H9 (cell line): ENCODE results near the gene TSPO. TPM values are rescaled to one million over a fixed set of nuclear protein-coding genes. Genes with fewer than 3 reads are reported as not detected.

Experiments used
- DNase-seq: peaks from one replicate; pipeline ENCODE4 v3.0.0-alpha.2; 2017
- H2AFZ ChIP-seq: one replicate; pipeline ENCODE4 v1.6.1; 2013; ENCODE audit warnings: mild to moderate bottlenecking, low read length, control low read depth, moderate library complexity
- H2AK5ac ChIP-seq: 2 replicates; pipeline ENCODE4 v1.6.1; 2013; ENCODE audit warnings: low read length, control low read depth, mixed read lengths; ENCODE audit not compliant: insufficient read length
- H2BK120ac ChIP-seq: one replicate; pipeline ENCODE4 v1.6.1; 2013; ENCODE audit warnings: low read depth, mild to moderate bottlenecking, low read length, control low read depth, inconsistent platforms; ENCODE audit not compliant: poor library complexity, severe bottlenecking
- H2BK12ac ChIP-seq: 2 replicates; pipeline ENCODE4 v1.6.1; 2013; ENCODE audit warnings: low read length, control low read depth, mixed read lengths, low read depth; ENCODE audit not compliant: insufficient read length
- H2BK15ac ChIP-seq: 2 replicates; pipeline ENCODE4 v1.6.1; 2013; ENCODE audit warnings: low read depth, low read length, control low read depth
- H2BK20ac ChIP-seq: one replicate; pipeline ENCODE4 v1.6.1; 2013; ENCODE audit warnings: low read depth, mild to moderate bottlenecking, low read length, control low read depth, inconsistent platforms; ENCODE audit not compliant: poor library complexity, severe bottlenecking
- H2BK5ac ChIP-seq: 2 replicates; pipeline ENCODE4 v1.6.1; 2013; ENCODE audit warnings: low read length, control low read depth, mixed read lengths; ENCODE audit not compliant: insufficient read length
- H3K14ac ChIP-seq: 2 replicates; pipeline ENCODE4 v1.6.1; 2013; ENCODE audit warnings: low read length, control low read depth; ENCODE audit not compliant: insufficient read depth
- H3K18ac ChIP-seq: 2 replicates; pipeline ENCODE4 v1.6.1; 2013; ENCODE audit warnings: low read depth, mild to moderate bottlenecking, mixed read lengths, low read length, control low read depth; ENCODE audit not compliant: insufficient read length
- H3K23ac ChIP-seq: 2 replicates; pipeline ENCODE4 v1.6.1; 2013; ENCODE audit warnings: low read length, control low read depth, mixed read lengths, low read depth; ENCODE audit not compliant: insufficient read length
- H3K23me2 ChIP-seq: 2 replicates; pipeline ENCODE4 v1.6.1; 2013; ENCODE audit warnings: low read depth, mild to moderate bottlenecking, mixed read lengths, low read length, control low read depth; ENCODE audit not compliant: insufficient read length, poor library complexity, severe bottlenecking
- H3K27ac ChIP-seq: 2 replicates; pipeline ENCODE4 v1.5.1; 2013; ENCODE audit warnings: low read length, control low read depth, mixed read lengths, low read depth; ENCODE audit not compliant: insufficient read length
- H3K27me3 ChIP-seq: 2 replicates; pipeline ENCODE4 v1.6.1; 2013; ENCODE audit warnings: low read length, control low read depth, inconsistent platforms; ENCODE audit not compliant: insufficient read depth
- H3K4ac ChIP-seq: 2 replicates; pipeline ENCODE4 v1.6.1; 2013; ENCODE audit warnings: low read depth, mild to moderate bottlenecking, control low read depth, inconsistent platforms, low read length, moderate library complexity
- H3K4me1 ChIP-seq: 2 replicates; pipeline ENCODE4 v1.6.1; 2013; ENCODE audit warnings: low read length, control low read depth, inconsistent platforms; ENCODE audit not compliant: insufficient read depth
- H3K4me2 ChIP-seq: 2 replicates; pipeline ENCODE4 v1.6.1; 2013; ENCODE audit warnings: low read length, control low read depth, mixed read lengths; ENCODE audit not compliant: insufficient read length, insufficient read depth
- H3K56ac ChIP-seq: 2 replicates; pipeline ENCODE4 v1.6.1; 2013; ENCODE audit warnings: low read depth, mild to moderate bottlenecking, mixed read lengths, low read length, control low read depth; ENCODE audit not compliant: insufficient read length
- H3K79me1 ChIP-seq: 2 replicates; pipeline ENCODE4 v1.6.1; 2013; ENCODE audit warnings: low read depth, mild to moderate bottlenecking, moderate library complexity, low read length, control low read depth, inconsistent platforms; ENCODE audit not compliant: insufficient read depth, poor library complexity, severe bottlenecking
- H3K79me2 ChIP-seq: 2 replicates; pipeline ENCODE4 v1.6.1; 2013; ENCODE audit warnings: low read length, control low read depth, inconsistent platforms; ENCODE audit not compliant: insufficient read depth
- H3K9ac ChIP-seq: 2 replicates; pipeline ENCODE4 v1.6.1; 2013; ENCODE audit warnings: low read length, control low read depth, mixed read lengths; ENCODE audit not compliant: insufficient read length; ENCODE audit errors: extremely low read depth
- H3K9me3 ChIP-seq: one replicate; pipeline ENCODE4 v1.6.1; 2013; ENCODE audit warnings: low read depth, low read length, inconsistent platforms; ENCODE audit not compliant: control insufficient read depth
- H3T11ph ChIP-seq: one replicate; pipeline ENCODE4 v1.6.1; 2013; ENCODE audit warnings: mild to moderate bottlenecking, low read length, control low read depth, inconsistent platforms
- H4K20me1 ChIP-seq: one replicate; pipeline ENCODE4 v1.6.1; 2013; ENCODE audit not compliant: control insufficient read depth, insufficient read length, insufficient read depth
- H4K5ac ChIP-seq: 2 replicates; pipeline ENCODE4 v1.6.1; 2013; ENCODE audit warnings: low read depth, mild to moderate bottlenecking, mixed read lengths, low read length, control low read depth; ENCODE audit not compliant: insufficient read length
- H4K8ac ChIP-seq: replicated peaks from 2 replicates; pipeline ENCODE4 v1.6.1; 2013; ENCODE audit warnings: low read length, control low read depth, mixed read lengths, low read depth; ENCODE audit not compliant: insufficient read length
- H4K91ac ChIP-seq: 2 replicates; pipeline ENCODE4 v1.6.1; 2013; ENCODE audit warnings: low read depth, mild to moderate bottlenecking, moderate library complexity, mixed read lengths, low read length, control low read depth; ENCODE audit not compliant: insufficient read length
- H3K27ac Mint-ChIP-seq, 3 experiments: 2 replicates in 2 of 3; 3 replicates in 1 of 3; pipeline ENCODE4 v1.8.0; 2020 to 2021; ENCODE audit warnings: mixed read lengths in 3 of 3, mild to moderate bottlenecking in 1 of 3, moderate library complexity in 1 of 3
- H3K27me3 Mint-ChIP-seq: 2 replicates; pipeline ENCODE4 v1.8.0; 2021; ENCODE audit warnings: low read depth, mild to moderate bottlenecking, moderate library complexity, mixed read lengths
- H3K36me3 Mint-ChIP-seq, 3 experiments: 2 replicates in 2 of 3; 3 replicates in 1 of 3; pipeline ENCODE4 v1.8.0; 2020 to 2021; ENCODE audit warnings: low read depth in 3 of 3, mixed read lengths in 3 of 3; ENCODE audit not compliant: insufficient read depth in 1 of 3
- H3K4me1 Mint-ChIP-seq, 2 experiments: 2 replicates each; pipeline ENCODE4 v1.8.0; 2020; ENCODE audit warnings: mixed read lengths in 2 of 2
- H3K4me3 Mint-ChIP-seq, 2 experiments: 2 replicates in 1 of 2; 3 replicates in 1 of 2; pipeline ENCODE4 v1.8.0; 2020 to 2021; ENCODE audit warnings: mild to moderate bottlenecking in 2 of 2, mixed read lengths in 2 of 2, moderate library complexity in 1 of 2
- H3K9me3 Mint-ChIP-seq, 2 experiments: 2 replicates in 1 of 2; 3 replicates in 1 of 2; pipeline ENCODE4 v1.8.0; 2020; ENCODE audit warnings: mild to moderate bottlenecking in 2 of 2, mixed read lengths in 2 of 2, moderate library complexity in 1 of 2
- WGBS: extraction: QIAGEN DNeasy Blood & Tissue Kit; methylation state at CpG from one replicate; pipeline ENCODE4 v1.1.7; 2013; ENCODE audit warnings: missing lambda C conversion rate, low lambda C conversion rate, mixed read lengths; ENCODE audit not compliant: insufficient read length; ENCODE audit errors: extremely low coverage; 5-methylcytosine and 5-hydroxymethylcytosine counted together
- total RNA-seq: library from RNA; stranded (reverse); gene quantifications from 2 replicates; pipeline ENCODE4 v1.2.1, GENCODE V29; 2021
- TF ChIP-seq, protein P1 (sequence below): fragments of 200-600 bp; sonication (generic); conservative IDR thresholded peaks from 3 replicates; pipeline ENCODE4 v1.8.0; 2021; ENCODE audit warnings: antibody characterized with exemption, mild to moderate bottlenecking

Gene TSPO
- total RNA-seq, 1 experiment from 2014 or later, result 14.8 TPM

DNA sequence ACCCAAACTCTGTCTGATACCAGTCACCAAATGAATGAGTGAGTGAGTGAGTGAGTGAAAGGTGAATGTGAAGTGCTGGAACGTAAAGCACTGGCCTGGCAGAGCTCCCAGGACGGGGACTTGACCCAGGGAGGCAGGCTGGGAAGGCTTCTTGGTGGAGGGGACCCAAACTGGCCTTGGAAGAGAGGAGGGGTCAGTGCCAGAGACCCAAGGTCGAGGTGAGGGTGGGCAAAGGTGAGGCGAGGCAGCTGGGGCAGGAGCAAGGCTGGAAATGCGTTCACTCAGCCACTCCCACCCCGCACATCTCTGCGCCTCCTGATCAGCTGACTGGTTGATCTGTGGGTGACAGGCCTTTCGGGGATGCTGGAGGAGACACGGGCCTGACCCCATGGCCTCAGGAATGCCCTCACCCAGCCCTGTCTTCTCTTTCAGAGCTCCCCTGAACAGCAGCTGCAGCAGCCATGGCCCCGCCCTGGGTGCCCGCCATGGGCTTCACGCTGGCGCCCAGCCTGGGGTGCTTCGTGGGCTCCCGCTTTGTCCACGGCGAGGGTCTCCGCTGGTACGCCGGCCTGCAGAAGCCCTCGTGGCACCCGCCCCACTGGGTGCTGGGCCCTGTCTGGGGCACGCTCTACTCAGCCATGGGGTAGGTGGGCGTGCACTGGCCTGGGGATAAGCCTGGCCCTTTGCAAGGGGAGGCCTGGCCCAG is 7.6 kb downstream of the TSPO start:
- Histone ChIP-seq H3K14ac (peak overlapping the region; percentile 17; the same call in 1 of the 2 replicates), H2BK20ac (no peak overlapping the region), H3K79me1 (no peaks in the 10 kb centered on the region), H3K23me2 (no peaks in the 10 kb centered on the region), H4K20me1 (no peaks in the 10 kb centered on the region), H3K79me2 (no peaks in the 10 kb centered on the region), H3K27ac (no peak overlapping the region), H3K9ac (no peak overlapping the region), H3K4me2 (no peak overlapping the region), H3K27me3 (no peaks in the 10 kb centered on the region), H2BK120ac (no peak overlapping the region), H3K56ac (no peak overlapping the region), H2AK5ac (no peak overlapping the region), H2AFZ (no peak overlapping the region), H3K23ac (no peak overlapping the region), H3K4ac (no peak overlapping the region), H3K18ac (no peak overlapping the region), H4K91ac (no peak overlapping the region), H3K4me1 (no peaks in the 10 kb centered on the region), H3K9me3 (no peaks in the 10 kb centered on the region), H4K8ac (no peak overlapping the region), H3T11ph (no peak overlapping the region), H2BK15ac (no peak overlapping the region; the same call in 1 of the 2 replicates), H4K5ac (no peak overlapping the region), H2BK5ac (no peak overlapping the region), H2BK12ac (no peak overlapping the region)
- WGBS, result no CpG with 5 or more reads among the region's 24 CpGs
- H3K27me3 Mint-ChIP-seq, result peaks cover 4% of the 10 kb centered on the region
- no peaks in the 10 kb centered on the region for H3K36me3 Mint-ChIP-seq
- H3K4me1 Mint-ChIP-seq, result peaks cover 0 to 13% of the 10 kb centered on the region in 2 experiments; a peak in 1 of 4 replicates
- H3K27ac Mint-ChIP-seq, result no peak overlapping the region
- no peaks in the 10 kb centered on the region for H3K9me3 Mint-ChIP-seq
- no peak overlapping the region for H3K4me3 Mint-ChIP-seq
- DNase-seq, result no peak
- TF ChIP-seq, protein P1, sequence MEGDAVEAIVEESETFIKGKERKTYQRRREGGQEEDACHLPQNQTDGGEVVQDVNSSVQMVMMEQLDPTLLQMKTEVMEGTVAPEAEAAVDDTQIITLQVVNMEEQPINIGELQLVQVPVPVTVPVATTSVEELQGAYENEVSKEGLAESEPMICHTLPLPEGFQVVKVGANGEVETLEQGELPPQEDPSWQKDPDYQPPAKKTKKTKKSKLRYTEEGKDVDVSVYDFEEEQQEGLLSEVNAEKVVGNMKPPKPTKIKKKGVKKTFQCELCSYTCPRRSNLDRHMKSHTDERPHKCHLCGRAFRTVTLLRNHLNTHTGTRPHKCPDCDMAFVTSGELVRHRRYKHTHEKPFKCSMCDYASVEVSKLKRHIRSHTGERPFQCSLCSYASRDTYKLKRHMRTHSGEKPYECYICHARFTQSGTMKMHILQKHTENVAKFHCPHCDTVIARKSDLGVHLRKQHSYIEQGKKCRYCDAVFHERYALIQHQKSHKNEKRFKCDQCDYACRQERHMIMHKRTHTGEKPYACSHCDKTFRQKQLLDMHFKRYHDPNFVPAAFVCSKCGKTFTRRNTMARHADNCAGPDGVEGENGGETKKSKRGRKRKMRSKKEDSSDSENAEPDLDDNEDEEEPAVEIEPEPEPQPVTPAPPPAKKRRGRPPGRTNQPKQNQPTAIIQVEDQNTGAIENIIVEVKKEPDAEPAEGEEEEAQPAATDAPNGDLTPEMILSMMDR, result no peak
